Measurements from ENCODE around the gene COL6A6.
A peak's percentile ranks its signal among the peaks of the same experiment; 100 is the strongest.

COL6A6 gene

DNA sequence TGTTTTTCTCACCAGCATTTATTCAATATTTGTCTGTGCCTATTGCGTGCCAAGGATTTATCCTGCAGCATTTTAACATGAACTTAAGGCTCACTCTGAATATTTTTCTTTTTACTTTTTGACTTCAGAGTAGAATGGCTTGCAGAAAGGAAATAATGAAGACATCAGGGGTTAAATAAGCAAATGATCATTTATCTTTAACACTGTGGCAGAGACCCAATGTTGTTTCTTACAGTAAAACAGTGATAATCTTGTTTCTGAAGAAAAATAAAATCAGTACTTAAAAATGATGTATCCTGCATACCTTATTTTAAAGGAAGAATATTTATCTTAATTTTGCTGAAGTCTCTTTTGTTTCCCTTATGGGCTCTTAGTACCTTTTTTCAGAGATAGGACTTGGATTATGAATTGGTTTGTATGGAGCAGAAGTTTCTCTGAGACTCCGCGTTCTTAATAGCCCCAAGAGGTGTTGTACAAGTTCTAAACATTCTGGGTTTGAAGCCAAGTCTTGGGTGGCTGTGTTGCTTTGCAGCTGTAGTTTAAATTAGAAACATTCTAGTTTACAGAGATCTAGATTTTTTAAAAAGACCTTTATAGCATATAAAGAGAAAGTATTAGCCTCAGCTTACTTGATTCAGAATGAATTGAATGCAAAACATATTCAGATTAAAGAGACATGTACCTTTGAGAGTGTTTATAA is 40.5 kb downstream of the COL6A6 start:
- no peaks in the 10 kb centered on the region for H3K4me1 ChIP-seq (ENCODE audit: insufficient read depth, low read length, poor library complexity, severe bottlenecking)
- H3K27me3 ChIP-seq (ENCODE audit: insufficient read depth, low read length, poor library complexity, severe bottlenecking), result no peaks in the 10 kb centered on the region
- no peaks in the 10 kb centered on the region for H3K36me3 ChIP-seq (ENCODE audit: insufficient read depth, low read length)
- H3K4me3 ChIP-seq (ENCODE audit: low read length, poor library complexity, severe bottlenecking), result no peak overlapping the region
- no peak overlapping the region for H3K9ac ChIP-seq (ENCODE audit: low read depth, low read length, poor library complexity, severe bottlenecking)
- H3K9me2 ChIP-seq (replicated peaks; ENCODE audit: low read depth, low read length), result no peaks in the 10 kb centered on the region
- no peaks in the 10 kb centered on the region for H3K79me2 ChIP-seq (ENCODE audit: insufficient read depth, low read length)
- peaks cover 6% of the 10 kb centered on the region; the same call in 1 of the 2 replicates for H3K9me3 ChIP-seq (ENCODE audit: insufficient read depth, low read depth, low read length)
- H2AFZ ChIP-seq (ENCODE audit: low read length), result no peak overlapping the region
- no peak overlapping the region for H3K4me2 ChIP-seq (ENCODE audit: low read depth, low read length, poor library complexity, severe bottlenecking)
- TF ChIP-seq, protein P1, sequence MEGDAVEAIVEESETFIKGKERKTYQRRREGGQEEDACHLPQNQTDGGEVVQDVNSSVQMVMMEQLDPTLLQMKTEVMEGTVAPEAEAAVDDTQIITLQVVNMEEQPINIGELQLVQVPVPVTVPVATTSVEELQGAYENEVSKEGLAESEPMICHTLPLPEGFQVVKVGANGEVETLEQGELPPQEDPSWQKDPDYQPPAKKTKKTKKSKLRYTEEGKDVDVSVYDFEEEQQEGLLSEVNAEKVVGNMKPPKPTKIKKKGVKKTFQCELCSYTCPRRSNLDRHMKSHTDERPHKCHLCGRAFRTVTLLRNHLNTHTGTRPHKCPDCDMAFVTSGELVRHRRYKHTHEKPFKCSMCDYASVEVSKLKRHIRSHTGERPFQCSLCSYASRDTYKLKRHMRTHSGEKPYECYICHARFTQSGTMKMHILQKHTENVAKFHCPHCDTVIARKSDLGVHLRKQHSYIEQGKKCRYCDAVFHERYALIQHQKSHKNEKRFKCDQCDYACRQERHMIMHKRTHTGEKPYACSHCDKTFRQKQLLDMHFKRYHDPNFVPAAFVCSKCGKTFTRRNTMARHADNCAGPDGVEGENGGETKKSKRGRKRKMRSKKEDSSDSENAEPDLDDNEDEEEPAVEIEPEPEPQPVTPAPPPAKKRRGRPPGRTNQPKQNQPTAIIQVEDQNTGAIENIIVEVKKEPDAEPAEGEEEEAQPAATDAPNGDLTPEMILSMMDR (conservative IDR thresholded peaks at IDR 0.05; ENCODE audit: low read length), result no peak
- no peak for TF ChIP-seq EZH2phosphoT487 (IDR thresholded peaks at IDR 0.05; ENCODE audit: borderline replicate concordance)
- H4K20me1 ChIP-seq (ENCODE audit: insufficient read depth, low read length, poor library complexity, severe bottlenecking), result no peaks in the 10 kb centered on the region
- H3F3A ChIP-seq (ENCODE audit: low read depth), result no peaks in the 10 kb centered on the region

DNA sequence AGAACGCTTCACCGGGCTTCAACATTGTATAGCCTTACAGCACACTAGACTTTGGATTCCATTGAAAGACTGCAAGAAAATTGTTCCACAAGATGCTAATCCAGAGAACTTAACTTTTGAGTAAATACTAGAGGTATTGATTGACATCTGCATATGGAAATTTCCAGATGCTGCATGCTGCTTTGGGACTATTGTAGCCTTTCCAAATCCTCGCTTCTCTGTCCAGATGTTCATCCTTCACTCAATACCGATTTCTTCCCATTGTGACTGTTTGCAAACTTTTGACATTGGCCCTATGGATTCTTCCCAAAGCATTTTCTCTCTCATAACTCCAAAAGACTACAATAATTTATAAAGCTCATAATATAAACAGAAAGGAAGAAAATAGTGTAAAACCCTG is 41.4 kb downstream of the COL6A6 start:
- Histone ChIP-seq H3K79me2 (ENCODE audit: insufficient read depth, low read length) (no peaks in the 10 kb centered on the region), H3K4me3 (ENCODE audit: low read length, poor library complexity, severe bottlenecking) (no peak overlapping the region), H3K27me3 (ENCODE audit: insufficient read depth, low read length, poor library complexity, severe bottlenecking) (no peaks in the 10 kb centered on the region), H3K9me2 (replicated peaks; ENCODE audit: low read depth, low read length) (no peaks in the 10 kb centered on the region), H2AFZ (ENCODE audit: low read length) (no peak overlapping the region), H3K4me1 (ENCODE audit: insufficient read depth, low read length, poor library complexity, severe bottlenecking) (no peaks in the 10 kb centered on the region), H3K36me3 (ENCODE audit: insufficient read depth, low read length) (no peaks in the 10 kb centered on the region), H3F3A (ENCODE audit: low read depth) (no peaks in the 10 kb centered on the region), H3K9me3 (ENCODE audit: insufficient read depth, low read depth, low read length) (no peaks in the 10 kb centered on the region), H3K4me2 (ENCODE audit: low read depth, low read length, poor library complexity, severe bottlenecking) (no peak overlapping the region), H3K9ac (ENCODE audit: low read depth, low read length, poor library complexity, severe bottlenecking) (no peak overlapping the region), H4K20me1 (ENCODE audit: insufficient read depth, low read length, poor library complexity, severe bottlenecking) (no peaks in the 10 kb centered on the region)
- TF ChIP-seq, protein P1 (conservative IDR thresholded peaks at IDR 0.05; ENCODE audit: low read length), result no peak
- TF ChIP-seq EZH2phosphoT487 (IDR thresholded peaks at IDR 0.05; ENCODE audit: borderline replicate concordance), result no peak

DNA sequence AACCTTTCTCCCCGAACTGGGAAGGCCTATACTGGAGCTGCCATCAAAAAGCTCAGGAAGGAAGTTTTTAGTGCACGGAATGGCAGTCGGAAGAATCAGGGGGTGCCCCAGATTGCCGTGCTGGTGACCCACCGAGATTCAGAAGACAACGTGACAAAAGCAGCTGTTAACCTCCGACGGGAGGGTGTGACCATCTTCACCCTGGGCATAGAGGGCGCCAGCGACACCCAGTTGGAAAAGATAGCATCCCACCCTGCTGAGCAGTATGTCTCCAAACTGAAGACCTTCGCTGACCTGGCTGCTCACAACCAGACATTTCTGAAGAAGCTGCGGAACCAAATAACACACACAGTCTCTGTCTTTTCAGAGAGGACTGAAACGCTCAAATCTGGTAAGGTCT is 48.2 kb downstream of the COL6A6 start:
- no peaks in the 10 kb centered on the region for H3K36me3 ChIP-seq (ENCODE audit: insufficient read depth, low read length)
- no peaks in the 10 kb centered on the region for H3K9me2 ChIP-seq (replicated peaks; ENCODE audit: low read depth, low read length)

More for the DNA sequence above, 48.2 kb downstream of the COL6A6 start:
- no peaks in the 10 kb centered on the region for H3K79me2 ChIP-seq (ENCODE audit: insufficient read depth, low read length)
- no peak for TF ChIP-seq EZH2phosphoT487 (IDR thresholded peaks at IDR 0.05; ENCODE audit: borderline replicate concordance)
- TF ChIP-seq, protein P1 (conservative IDR thresholded peaks at IDR 0.05; ENCODE audit: low read length), result 0 out of 2 replicates have a peak, but pooled peaks have one; percentile 16
- H3K9me3 ChIP-seq (ENCODE audit: insufficient read depth, low read depth, low read length), result no peaks in the 10 kb centered on the region
- no peak overlapping the region for H3K9ac ChIP-seq (ENCODE audit: low read depth, low read length, poor library complexity, severe bottlenecking)
- H2AFZ ChIP-seq (ENCODE audit: low read length), result no peak overlapping the region
- no peaks in the 10 kb centered on the region for H4K20me1 ChIP-seq (ENCODE audit: insufficient read depth, low read length, poor library complexity, severe bottlenecking)
- no peak overlapping the region for H3K4me2 ChIP-seq (ENCODE audit: low read depth, low read length, poor library complexity, severe bottlenecking)
- H3K4me1 ChIP-seq (ENCODE audit: insufficient read depth, low read length, poor library complexity, severe bottlenecking), result no peaks in the 10 kb centered on the region
- H3K4me3 ChIP-seq (ENCODE audit: low read length, poor library complexity, severe bottlenecking), result no peak overlapping the region
- no peaks in the 10 kb centered on the region for H3F3A ChIP-seq (ENCODE audit: low read depth)
- H3K27me3 ChIP-seq (ENCODE audit: insufficient read depth, low read length, poor library complexity, severe bottlenecking), result no peaks in the 10 kb centered on the region
